SK-N-SH (cell line): Measurements from ENCODE around the gene EWSR1. TPM values are rescaled to one million over a fixed set of nuclear protein-coding genes. Genes with fewer than 3 reads are reported as not detected.

Experiments used
- CTCF ChIA-PET: fragments of 300-600, 350-600 bp; formaldehyde crosslinking; extraction: SDS; loops from one replicate; lab custom pipeline; 2021; lab: Yijun Ruan, JAX
- POLR2A ChIA-PET: fragments of 350-600 bp; sonication (Branson Sonifier 250); formaldehyde crosslinking; extraction: SDS; loops from one replicate; lab custom pipeline; 2020; ENCODE audit warnings: antibody characterized with exemption, inconsistent platforms; lab: Yijun Ruan, JAX
- DNase-seq: peaks from one replicate; pipeline ENCODE4 v3.0.0; 2012
- H2AFZ ChIP-seq: fragments of 200-600 bp; sonication (generic); 2 replicates; pipeline ENCODE4 v1.8.1; 2016; ENCODE audit warnings: antibody characterized with exemption, mild to moderate bottlenecking, low read depth
- H3F3A ChIP-seq: fragments of 200-600 bp; sonication (generic); replicated peaks from 2 replicates; pipeline ENCODE3; 2016; ENCODE audit warnings: antibody characterized with exemption, mild to moderate bottlenecking; ENCODE audit not compliant: insufficient read depth
- H3K27ac ChIP-seq, 2 experiments: fragments of 200-500 bp in 1 of 2; fragments of 200-600 bp in 1 of 2; sonication (Bioruptor generic) in 1 of 2; sonication (generic), shearing (Covaris generic) in 1 of 2; 2 replicates each; pipeline versions ENCODE4 v1.5.1 to v1.6.1; 2014 to 2016; ENCODE audit warnings: low read depth in 2 of 2, inconsistent platforms in 1 of 2, low read length in 1 of 2, mild to moderate bottlenecking in 1 of 2, mixed read lengths in 1 of 2
- H3K27me3 ChIP-seq: fragments of 200-600 bp; sonication (generic), shearing (Covaris generic); 2 replicates; pipeline ENCODE4 v1.6.1; 2016; ENCODE audit warnings: mixed run types; ENCODE audit not compliant: insufficient read depth
- H3K36me3 ChIP-seq, 2 experiments: fragments of 200-500 bp in 1 of 2; fragments of 200-600 bp in 1 of 2; sonication (Bioruptor generic) in 1 of 2; sonication (generic) in 1 of 2; replicated peaks in 1 of 2; 2 replicates each; pipeline versions ENCODE3 to v1.5.1; 2014 to 2016; ENCODE audit warnings: low read length in 1 of 2, mild to moderate bottlenecking in 1 of 2; ENCODE audit not compliant: insufficient read depth in 2 of 2, control insufficient read depth in 1 of 2
- H3K4me1 ChIP-seq, 2 experiments: fragments of 200-500 bp in 1 of 2; fragments of 200-600 bp in 1 of 2; sonication (Bioruptor generic) in 1 of 2; sonication (generic), shearing (Covaris generic) in 1 of 2; 2 replicates each; pipeline versions ENCODE4 v1.5.1 to v1.6.1; 2014 to 2016; ENCODE audit warnings: low read depth in 1 of 2, low read length in 1 of 2, mixed run types in 1 of 2; ENCODE audit not compliant: insufficient read depth in 2 of 2, control insufficient read depth in 1 of 2
- H3K4me2 ChIP-seq: fragments of 200-600 bp; sonication (generic), shearing (Covaris generic); 2 replicates; pipeline ENCODE4 v1.6.1; 2017; ENCODE audit warnings: mixed run types
- H3K4me3 ChIP-seq, 2 experiments: fragments of 200-500 bp in 1 of 2; fragments of 200-600 bp in 1 of 2; sonication (Bioruptor generic) in 1 of 2; sonication (generic), shearing (Covaris generic) in 1 of 2; 2 replicates each; pipeline versions ENCODE4 v1.5.1 to v1.8.1; 2014 to 2016; ENCODE audit warnings: low read depth in 2 of 2, inconsistent platforms in 1 of 2, low read length in 1 of 2, mild to moderate bottlenecking in 1 of 2, mixed read lengths in 1 of 2, moderate library complexity in 1 of 2
- H3K79me2 ChIP-seq: fragments of 200-600 bp; sonication (generic); 2 replicates; pipeline ENCODE4 v1.8.1; 2017; ENCODE audit warnings: mild to moderate bottlenecking; ENCODE audit not compliant: insufficient read depth
- H3K9ac ChIP-seq: fragments of 200-600 bp; sonication (generic); 2 replicates; pipeline ENCODE4 v1.6.1; 2017; ENCODE audit warnings: mixed run types
- H3K9me2 ChIP-seq: fragments of 200-600 bp; sonication (generic); 2 replicates; pipeline ENCODE4 v1.6.1; 2017; ENCODE audit warnings: mixed run types
- H3K9me3 ChIP-seq: fragments of 200-600 bp; sonication (generic); 2 replicates; pipeline ENCODE4 v1.6.1; 2017; ENCODE audit warnings: mixed run types, mild to moderate bottlenecking, moderate library complexity
- H4K20me1 ChIP-seq: fragments of 200-600 bp; sonication (generic); 2 replicates; pipeline ENCODE4 v1.6.1; 2017; ENCODE audit warnings: mild to moderate bottlenecking, mixed run types; ENCODE audit not compliant: insufficient read depth
- CHD2 ChIP-seq: fragments of 150-350 bp; IDR thresholded peaks from 2 replicates; pipeline ENCODE4 v1.6.1; 2018; ENCODE audit warnings: low read length; ENCODE audit not compliant: partially characterized antibody
- CTCF ChIP-seq: fragments of 200-600 bp; sonication (generic); IDR thresholded peaks from 2 replicates; pipeline ENCODE4 v1.6.1; 2017; ENCODE audit warnings: antibody characterized with exemption, mild to moderate bottlenecking, moderate library complexity
- EZH2phosphoT487 ChIP-seq: fragments of 200-600 bp; sonication (generic); IDR thresholded peaks from 2 replicates; pipeline ENCODE4 v1.6.1; 2017; ENCODE audit warnings: low read depth, mixed run types, mild to moderate bottlenecking, antibody characterized with exemption, moderate library complexity, borderline replicate concordance
- IRF3 ChIP-seq: fragments of 150-350 bp; IDR thresholded peaks from 2 replicates; pipeline ENCODE4 v1.6.1; 2016; ENCODE audit warnings: mild to moderate bottlenecking, low read depth, low read length
- JUND ChIP-seq: IDR thresholded peaks from 2 replicates; pipeline ENCODE4 v1.4.0; 2012
- MEF2A ChIP-seq: IDR thresholded peaks from 2 replicates; pipeline ENCODE4 v1.4.0; 2012; ENCODE audit warnings: low read depth, borderline replicate concordance
- MXI1 ChIP-seq: IDR thresholded peaks from 2 replicates; pipeline ENCODE4 v1.6.1; 2012; ENCODE audit warnings: mild to moderate bottlenecking, low read depth, low read length, improper control_type of control experiment
- NRF1 ChIP-seq: IDR thresholded peaks from 2 replicates; pipeline ENCODE4 v1.6.1; 2012; ENCODE audit warnings: low read depth, mild to moderate bottlenecking, low read length
- POLR2AphosphoS5 ChIP-seq: IDR thresholded peaks from 2 replicates; pipeline ENCODE4 v1.6.1; 2012; ENCODE audit warnings: low read depth, low read length
- RAD21 ChIP-seq: IDR thresholded peaks from 2 replicates; pipeline ENCODE4 v1.6.1; 2012; ENCODE audit warnings: mild to moderate bottlenecking, low read length
- REST ChIP-seq: IDR thresholded peaks from 2 replicates; pipeline ENCODE4 v1.6.1; 2012; ENCODE audit warnings: mild to moderate bottlenecking, low read depth, low read length, moderate library complexity
- TAF1 ChIP-seq: IDR thresholded peaks from 2 replicates; pipeline ENCODE4 v1.6.1; 2012; ENCODE audit warnings: low read depth, mild to moderate bottlenecking, low read length, moderate library complexity, borderline replicate concordance
- TEAD4 ChIP-seq: IDR thresholded peaks from 2 replicates; pipeline ENCODE4 v1.4.0; 2012; ENCODE audit warnings: mild to moderate bottlenecking, borderline replicate concordance; ENCODE audit not compliant: insufficient read depth
- USF1 ChIP-seq: IDR thresholded peaks from 2 replicates; pipeline ENCODE4 v1.4.0; 2012; ENCODE audit warnings: low read depth, borderline replicate concordance
- YY1 ChIP-seq: IDR thresholded peaks from 2 replicates; pipeline ENCODE4 v1.4.0; 2012; ENCODE audit warnings: low read depth, mild to moderate bottlenecking
- ZBTB33 ChIP-seq: IDR thresholded peaks from 2 replicates; pipeline ENCODE4 v1.4.0; 2012; ENCODE audit warnings: low read depth, borderline replicate concordance
- WGBS: methylation state at CpG from one replicate; pipeline ENCODE4 v1.1.6; 2017; ENCODE audit warnings: low lambda C conversion rate; 5-methylcytosine and 5-hydroxymethylcytosine counted together
- polyA plus RNA-seq, 3 experiments: library from polyadenylated mRNA; depleted of rRNA; stranded (reverse); fragments of >200 nt; gene quantifications; 2 replicates each; pipeline ENCODE4 v1.2.3, GENCODE V29; 2012

Gene EWSR1
- polyA plus RNA-seq, 1 of the 3 experiments (the other 2 are of a cell fraction): 173 TPM

- POLR2A ChIA-PET: no interaction called here
- no peaks in the 10 kb centered on the region for H3K9me3 ChIP-seq
Measured at GRCh38 chr22:29258407-29259252, 9.4 kb upstream of the EWSR1 start.

More at GRCh38 chr22:29258407-29259252, 9.4 kb upstream of the EWSR1 start:
- 100% methylated on average over 1 of the region's 17 CpGs for WGBS
- H3K27me3 ChIP-seq: no peaks in the 10 kb centered on the region
- H3K4me3 ChIP-seq: no peak overlapping the region
- TF ChIP-seq ZBTB33 (no peak), REST (no peak), MEF2A (no peak), MXI1 (no peak), POLR2AphosphoS5 (no peak), TEAD4 (no peak), JUND (no peak), EZH2phosphoT487 (no peak), IRF3 (no peak), YY1 (no peak), NRF1 (no peak), CTCF (no peak), CHD2 (no peak), RAD21 (no peak), USF1 (no peak), TAF1 (no peak)
- no peak overlapping the region for H3K4me2 ChIP-seq
- no peaks in the 10 kb centered on the region for H3K9me2 ChIP-seq
- no peaks in the 10 kb centered on the region for H3F3A ChIP-seq
- CTCF ChIA-PET: interaction anchor here (1.6 to 6.9 kb wide), 2 partner anchors 12 to 403 kb away, joined by 3 to 57 read pairs; no protein-coding TSS in a partner anchor
- no peaks in the 10 kb centered on the region for H4K20me1 ChIP-seq
- peaks cover 0 to 6% of the 10 kb centered on the region in 2 experiments for H3K36me3 ChIP-seq
- DNase-seq: peak; percentile 33
- no peaks in the 10 kb centered on the region for H3K79me2 ChIP-seq
- no peak overlapping the region for H2AFZ ChIP-seq
- no peak overlapping the region for H3K9ac ChIP-seq
- no peak overlapping the region for H3K27ac ChIP-seq
- H3K4me1 ChIP-seq: no peaks in the 10 kb centered on the region
